GM12801 (cell line): ENCODE data around the gene SUB1.

Experiments used
- TF ChIP-seq, protein P1 (sequence below): IDR thresholded peaks from one replicate; pipeline ENCODE4 v1.5.1; 2011; ENCODE audit warnings: control low read depth; ENCODE audit not compliant: insufficient read length; ENCODE audit errors: extremely low read depth

Gene SUB1

GRCh38 chr5:32563614-32564013 lies 21.7 kb upstream of the SUB1 start:
- TF ChIP-seq, protein P1, sequence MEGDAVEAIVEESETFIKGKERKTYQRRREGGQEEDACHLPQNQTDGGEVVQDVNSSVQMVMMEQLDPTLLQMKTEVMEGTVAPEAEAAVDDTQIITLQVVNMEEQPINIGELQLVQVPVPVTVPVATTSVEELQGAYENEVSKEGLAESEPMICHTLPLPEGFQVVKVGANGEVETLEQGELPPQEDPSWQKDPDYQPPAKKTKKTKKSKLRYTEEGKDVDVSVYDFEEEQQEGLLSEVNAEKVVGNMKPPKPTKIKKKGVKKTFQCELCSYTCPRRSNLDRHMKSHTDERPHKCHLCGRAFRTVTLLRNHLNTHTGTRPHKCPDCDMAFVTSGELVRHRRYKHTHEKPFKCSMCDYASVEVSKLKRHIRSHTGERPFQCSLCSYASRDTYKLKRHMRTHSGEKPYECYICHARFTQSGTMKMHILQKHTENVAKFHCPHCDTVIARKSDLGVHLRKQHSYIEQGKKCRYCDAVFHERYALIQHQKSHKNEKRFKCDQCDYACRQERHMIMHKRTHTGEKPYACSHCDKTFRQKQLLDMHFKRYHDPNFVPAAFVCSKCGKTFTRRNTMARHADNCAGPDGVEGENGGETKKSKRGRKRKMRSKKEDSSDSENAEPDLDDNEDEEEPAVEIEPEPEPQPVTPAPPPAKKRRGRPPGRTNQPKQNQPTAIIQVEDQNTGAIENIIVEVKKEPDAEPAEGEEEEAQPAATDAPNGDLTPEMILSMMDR = no peak

DNA sequence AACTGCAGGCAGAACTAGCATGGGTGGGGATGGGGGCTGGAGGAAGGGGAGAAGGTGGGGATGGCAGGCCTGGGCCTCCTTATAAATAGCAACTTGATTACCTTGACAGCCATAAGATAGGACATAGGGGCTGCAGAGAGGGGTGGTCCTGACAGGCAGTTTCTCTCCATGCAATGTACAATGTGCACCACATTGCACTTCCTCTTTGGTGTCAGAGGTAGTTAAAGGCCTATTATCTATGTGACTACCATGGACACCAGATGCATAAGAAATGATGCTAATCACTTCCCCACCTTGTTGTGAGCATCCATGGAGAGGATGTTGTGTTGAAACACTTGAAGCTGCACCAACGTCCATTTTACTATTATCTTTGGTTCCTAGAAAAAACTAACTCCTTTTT lies 20.2 kb upstream of the SUB1 start:
- TF ChIP-seq, protein P1 = no peak

DNA sequence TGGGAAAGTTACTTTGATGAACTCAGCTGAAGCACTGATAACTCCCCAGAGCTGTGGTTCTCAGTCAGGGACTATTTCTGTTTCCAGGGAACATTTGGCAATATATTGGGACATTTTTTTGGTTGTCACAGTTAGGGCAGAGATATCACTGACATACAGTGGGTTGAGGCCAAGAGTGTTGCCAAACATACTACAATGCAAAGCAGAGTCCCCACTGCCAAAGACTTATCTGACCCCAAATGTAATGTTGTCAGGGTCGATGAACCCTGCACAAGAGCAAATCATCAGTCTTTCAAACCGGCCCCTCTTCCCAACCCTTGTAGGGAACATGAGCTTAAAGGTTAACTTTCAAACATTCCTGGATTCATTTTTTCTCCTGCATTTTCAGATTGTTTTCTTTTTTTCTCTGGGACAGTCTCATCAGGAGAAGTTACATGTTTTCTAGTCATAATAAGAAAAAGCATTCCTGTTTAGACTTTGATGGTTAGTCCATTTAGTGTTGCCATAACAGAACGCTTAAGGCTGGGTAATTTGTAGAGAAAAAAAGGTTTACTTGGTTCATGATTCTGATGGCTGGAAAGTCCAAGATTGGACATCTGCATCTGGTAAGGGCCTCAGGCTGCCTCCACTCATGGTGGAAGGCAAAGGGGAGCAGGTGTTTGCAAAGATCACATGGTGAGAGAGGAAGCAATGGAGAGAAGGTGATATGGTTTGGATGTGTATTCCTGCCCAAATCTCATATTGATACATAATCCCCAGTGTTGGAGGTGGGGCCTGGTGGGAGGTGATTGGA lies 18.8 kb upstream of the SUB1 start:
- TF ChIP-seq, protein P1 = no peak

DNA sequence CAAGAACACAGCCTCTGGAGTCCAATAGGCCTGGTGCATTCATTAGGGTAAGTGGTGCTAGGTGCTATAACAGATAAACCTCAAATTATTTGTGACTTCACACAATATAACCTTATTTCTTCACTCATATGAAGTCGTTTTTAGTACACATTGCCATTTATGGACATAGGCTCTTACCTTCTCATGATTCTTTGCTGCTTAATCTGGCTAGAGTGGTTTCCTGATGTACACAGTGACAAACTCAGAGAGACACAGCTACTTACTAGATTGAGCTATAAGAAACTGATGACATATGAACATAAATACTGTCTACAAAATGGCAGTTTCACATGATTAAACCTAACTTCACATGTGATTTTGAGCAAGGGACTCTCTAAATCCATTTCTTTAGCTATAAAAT lies 14.2 kb upstream of the SUB1 start:
- TF ChIP-seq, protein P1 = no peak

DNA sequence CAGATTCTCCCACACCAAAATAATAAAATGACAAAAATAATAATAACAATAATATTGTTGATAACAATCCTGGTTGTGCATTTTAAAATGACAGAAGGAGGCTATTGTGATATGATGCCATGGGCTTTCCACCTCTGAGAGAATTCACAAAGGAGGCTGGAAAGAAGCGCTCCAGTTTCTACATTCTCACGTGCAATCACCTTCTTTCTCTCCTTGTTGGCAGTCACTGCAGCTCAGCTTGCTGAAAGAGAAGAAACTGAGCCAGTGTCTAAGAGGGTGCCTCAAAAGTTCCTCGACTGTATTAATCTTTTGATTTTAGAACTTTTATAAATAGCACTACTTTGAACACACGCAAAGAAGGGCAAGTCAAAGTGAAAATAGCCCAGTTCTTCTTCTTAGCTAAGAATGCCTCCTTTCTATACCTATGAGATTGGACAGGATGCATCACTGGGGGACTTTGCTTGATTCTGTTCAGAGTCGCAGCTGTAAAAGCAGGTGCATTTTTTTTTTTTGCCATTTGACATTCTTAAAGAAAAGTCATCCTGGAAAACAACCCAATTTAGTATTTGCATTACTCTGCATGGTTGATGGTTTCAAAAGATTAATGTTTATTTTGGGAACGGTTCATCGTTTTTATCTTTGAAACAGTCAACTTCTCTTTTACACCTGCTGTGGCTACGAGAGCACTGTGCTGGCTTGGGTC lies 12.4 kb upstream of the SUB1 start:
- TF ChIP-seq, protein P1 = no peak

- TF ChIP-seq, protein P1 = no peak
These were observed 10.7 kb upstream of the SUB1 start for GRCh38 chr5:32574540-32575175.

GRCh38 chr5:32578363-32578762 lies 7.0 kb upstream of the SUB1 start:
- TF ChIP-seq, protein P1 = no peak
